Globus pallidus (tissue), 1 donor: ENCODE results near the gene CXCR4.
"Not testable (repeated sequence)": the region's sequence is repeated elsewhere in the genome, so short reads cannot be mapped to it uniquely, and the experiment has no call there.

ENCODE experiments used
- DNase-seq: peaks from one replicate; pipeline ENCODE4 v3.0.0-alpha.2; 2015; ENCODE audit warnings: low spot score

CXCR4 gene

GRCh38 chr2:136115183-136115761 is 2.7 kb downstream of the CXCR4 start:
- DNase-seq, result no peak

GRCh38 chr2:136114382-136114781 is 3.6 kb downstream of the CXCR4 start:
- no peak for DNase-seq

GRCh38 chr2:136113209-136113971 is 4.6 kb downstream of the CXCR4 start:
- no peak for DNase-seq

DNA sequence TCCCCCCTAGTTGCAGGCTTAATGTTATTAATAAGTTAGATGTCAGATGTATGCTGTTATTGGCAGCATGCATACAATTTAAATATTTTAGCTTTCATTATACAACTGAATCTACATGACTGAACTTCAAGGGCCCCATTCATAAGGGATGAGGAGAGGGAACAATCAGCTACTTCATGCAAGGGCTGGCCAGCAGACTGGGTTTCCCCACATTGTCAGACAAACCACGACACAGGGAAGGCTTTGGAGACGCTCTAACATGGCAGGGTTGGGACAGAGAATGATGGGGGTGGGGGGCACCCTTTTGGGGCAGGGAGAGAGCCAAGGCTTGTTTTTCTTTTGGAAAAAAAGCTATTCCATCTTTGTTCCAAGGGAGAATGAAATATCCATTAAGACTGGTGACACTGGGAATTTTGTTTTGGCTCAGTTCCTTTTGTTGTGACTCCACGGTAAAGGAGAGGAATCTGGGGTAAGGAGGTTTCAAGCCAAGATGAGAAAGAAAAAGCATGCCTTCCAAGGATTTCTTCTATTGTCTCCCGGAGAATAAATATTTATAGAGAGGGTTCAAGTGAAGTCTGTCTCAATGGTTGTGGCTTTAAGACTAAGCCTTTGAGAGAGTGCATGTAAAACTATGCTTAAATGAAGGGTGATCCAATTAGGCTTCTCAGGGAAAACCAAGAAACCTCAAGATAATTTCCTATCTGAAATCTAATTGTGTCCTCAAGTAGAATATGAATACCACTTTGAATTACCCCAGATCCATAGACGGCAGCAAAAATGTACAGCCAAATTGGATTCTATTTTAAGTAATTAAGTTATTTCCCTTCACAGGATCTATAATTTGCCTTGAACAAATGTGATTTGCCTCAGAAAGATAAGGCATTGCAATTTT is 5.4 kb downstream of the CXCR4 start:
- peak; percentile 89 for DNase-seq

DNA sequence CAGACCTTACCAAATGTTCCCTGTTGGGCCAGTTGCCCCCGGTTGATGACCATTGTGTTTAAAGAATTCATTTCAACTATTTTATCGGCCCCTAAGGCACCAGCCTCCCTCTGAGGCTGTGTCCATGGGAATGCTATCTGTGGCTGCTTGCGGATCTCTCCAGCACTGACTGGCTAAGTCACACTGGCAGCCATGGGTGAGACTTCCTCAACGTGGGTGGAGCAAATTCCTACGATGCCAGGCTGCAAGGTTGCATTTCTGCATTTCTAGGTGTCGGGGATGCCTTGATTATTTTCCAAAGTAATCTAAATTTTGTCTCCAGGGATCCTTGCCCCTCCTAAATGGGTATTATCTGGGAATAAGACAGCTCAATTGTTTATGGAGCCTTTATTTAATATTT is 6.2 kb downstream of the CXCR4 start:
- no peak for DNase-seq

- DNase-seq, result no peak
Observed at GRCh38 chr2:136110526-136110925, 7.4 kb downstream of the CXCR4 start.

- no peak for DNase-seq
Observed at GRCh38 chr2:136108463-136108862, 9.5 kb downstream of the CXCR4 start.

DNA sequence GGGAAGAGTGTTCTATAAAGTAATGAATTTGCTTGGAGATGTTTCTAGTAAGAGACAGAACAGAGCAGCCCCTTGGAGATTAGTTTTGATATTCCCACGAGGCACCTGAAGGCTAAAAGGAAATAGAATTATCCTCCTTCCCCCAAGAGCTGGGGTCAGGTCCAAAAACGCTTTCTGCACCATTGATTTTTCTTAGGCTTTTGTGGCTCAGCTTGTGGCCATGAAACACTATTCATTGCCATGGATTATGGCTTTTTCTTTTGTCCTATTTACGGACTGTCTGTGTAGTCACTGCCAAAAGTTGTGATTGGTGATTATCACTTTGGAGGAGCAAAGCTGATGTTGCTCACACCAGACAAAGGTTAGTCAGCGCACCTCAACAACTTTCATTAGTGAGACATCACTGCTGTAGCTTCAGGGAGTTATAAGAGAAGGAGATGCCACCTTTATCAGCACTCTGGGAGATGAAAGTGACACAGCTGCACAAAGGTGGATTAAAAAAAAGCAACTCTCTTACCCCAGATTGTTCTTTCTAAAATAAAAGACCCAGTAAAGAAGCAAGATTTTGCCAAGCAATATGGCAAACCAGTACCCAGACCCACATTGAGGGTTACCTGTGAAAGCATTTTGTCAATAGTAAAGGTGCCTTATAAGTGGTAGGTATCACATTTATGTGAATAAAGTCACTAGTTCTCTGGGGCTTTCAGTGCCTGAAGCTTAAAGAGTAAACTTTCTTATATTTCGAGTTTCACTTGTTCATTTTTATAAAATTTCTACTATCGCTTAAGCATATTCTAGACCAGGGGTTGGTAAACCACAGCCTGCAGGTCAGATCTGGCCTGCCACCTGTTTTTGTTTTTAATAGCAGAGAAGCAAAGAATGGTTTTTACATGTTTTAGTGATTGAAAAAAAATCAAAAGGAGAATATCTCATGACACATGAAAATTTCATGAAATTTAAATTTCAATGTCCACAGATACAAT is 10.6 kb downstream of the CXCR4 start:
- no peak for DNase-seq

DNA sequence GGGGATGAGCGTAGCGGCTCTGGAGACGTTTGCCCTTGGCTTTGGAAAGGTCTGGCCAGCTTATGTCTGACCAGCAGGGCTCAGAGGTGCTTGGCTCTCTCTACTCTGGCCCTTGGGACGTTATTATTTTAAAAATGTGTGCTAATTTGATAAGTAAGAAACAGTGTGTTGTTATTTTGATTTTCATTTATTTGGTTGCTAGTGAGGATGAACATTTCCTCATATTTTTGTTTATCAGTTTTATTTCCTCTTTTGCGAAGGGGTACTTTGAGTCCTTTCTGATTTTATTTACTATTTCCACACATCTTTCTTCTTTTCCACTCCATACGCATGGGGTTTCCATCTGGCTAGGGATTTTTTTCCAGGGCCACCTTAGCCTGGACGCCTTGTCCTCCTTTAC is 11.4 kb downstream of the CXCR4 start:
- DNase-seq, result no peak

DNA sequence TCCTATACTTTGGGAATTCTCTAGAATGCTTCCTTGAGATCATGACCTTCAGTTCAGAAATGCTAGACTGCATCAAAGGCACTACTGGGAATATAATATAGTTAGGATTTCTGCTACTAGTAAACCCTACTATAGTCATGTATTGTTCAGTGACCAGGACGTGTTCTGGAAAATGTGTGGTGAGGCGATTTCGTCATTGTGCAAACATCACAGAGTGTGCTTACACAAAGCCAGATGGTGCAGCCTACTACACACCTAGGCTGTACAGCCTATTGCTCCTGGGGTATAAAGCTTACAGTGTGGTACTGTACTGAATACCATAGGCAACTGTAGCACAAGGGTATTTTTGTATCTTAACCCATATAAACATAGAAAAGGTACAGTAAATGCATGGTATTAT is 13.0 kb downstream of the CXCR4 start:
- no peak for DNase-seq

- DNase-seq, result no peak
Observed at GRCh38 chr2:136101042-136101441, 16.9 kb downstream of the CXCR4 start.

GRCh38 chr2:136098441-136098840 is 19.5 kb downstream of the CXCR4 start:
- no peak for DNase-seq

- no peak for DNase-seq
Observed at GRCh38 chr2:136093583-136093982, 24.4 kb downstream of the CXCR4 start.

DNA sequence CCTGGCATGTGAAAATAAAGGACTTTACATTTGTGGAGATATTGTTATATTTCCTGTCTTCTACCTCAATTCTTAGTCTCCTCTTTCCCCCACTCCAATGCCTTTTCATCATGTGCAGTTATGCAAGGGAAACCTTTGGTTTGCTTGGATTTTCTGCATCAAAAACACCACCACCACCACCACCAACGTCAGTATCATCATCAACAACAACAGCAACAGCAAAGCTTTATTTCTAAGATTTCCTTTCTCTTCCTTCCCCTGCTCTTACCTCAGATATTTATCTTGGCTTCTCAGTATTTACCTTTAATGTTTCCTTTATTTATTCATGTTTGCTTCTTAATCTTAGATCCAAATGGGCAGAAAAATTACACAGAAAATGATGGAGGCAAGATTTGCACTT is 26.1 kb downstream of the CXCR4 start:
- no peak for DNase-seq

DNA sequence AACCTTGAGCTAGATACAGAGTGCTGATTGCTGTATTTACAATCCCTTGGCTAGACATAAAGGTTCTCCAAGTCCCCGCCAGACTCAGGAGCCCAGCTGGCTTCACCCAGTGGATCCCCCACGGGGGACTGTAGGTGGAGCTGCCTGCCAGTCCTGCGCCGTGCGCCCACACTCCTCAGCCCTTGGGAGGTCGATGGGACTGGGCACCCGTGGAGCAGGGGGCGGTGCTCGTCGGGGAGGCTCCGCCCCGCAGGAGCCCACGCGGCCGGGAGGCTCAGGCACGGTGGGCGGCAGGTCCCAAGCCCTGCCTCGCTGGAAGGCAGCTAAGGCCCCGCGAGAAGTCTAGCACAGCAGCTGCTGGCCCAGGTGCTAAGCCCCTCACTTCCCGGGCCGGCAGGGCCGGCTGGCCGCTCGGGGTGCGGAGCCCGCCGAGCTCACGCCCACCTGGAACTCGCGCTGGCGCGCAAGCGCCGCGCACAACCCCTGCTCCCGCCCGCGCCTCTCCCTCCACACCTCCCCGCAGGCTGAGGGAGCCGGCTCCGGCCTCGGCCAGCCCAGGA is 30.0 kb downstream of the CXCR4 start:
- not testable (repeated sequence) for DNase-seq

GRCh38 chr2:136086253-136087016 is 31.5 kb downstream of the CXCR4 start:
- no peak for DNase-seq

DNA sequence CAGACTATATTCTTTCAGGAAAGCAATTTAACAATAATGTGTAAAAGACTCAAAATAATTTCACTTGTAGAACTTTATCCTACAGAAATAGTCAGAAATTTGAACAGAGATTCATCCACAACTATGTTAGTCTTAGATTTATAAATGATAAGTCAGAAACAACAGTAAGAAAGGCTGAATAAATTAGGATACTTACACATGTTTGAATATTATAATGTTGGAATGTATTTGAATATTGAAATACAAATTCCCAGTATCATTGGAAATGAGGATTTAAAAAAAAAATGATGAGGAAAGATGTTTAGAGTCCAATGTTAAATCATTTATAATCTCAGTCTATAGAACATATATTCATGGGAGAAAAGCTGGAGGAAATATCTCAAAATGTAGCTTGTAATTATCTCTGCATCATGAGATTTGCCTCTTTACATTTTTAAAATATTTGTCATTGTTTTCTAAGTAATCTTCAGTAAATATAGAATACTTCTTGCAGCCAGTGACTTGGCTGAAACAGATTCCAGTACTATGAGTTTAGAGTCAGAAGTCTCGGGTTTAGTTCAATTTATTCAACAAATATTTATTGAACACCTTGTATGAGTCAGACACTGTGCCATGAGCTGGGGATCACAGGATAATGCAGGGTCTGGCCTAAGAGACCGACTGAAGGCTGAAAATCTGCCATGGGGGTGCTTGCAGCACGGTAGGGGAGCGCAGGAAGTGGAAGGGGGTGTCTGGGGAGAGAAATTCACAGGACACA is 32.3 kb downstream of the CXCR4 start:
- DNase-seq, result no peak

DNA sequence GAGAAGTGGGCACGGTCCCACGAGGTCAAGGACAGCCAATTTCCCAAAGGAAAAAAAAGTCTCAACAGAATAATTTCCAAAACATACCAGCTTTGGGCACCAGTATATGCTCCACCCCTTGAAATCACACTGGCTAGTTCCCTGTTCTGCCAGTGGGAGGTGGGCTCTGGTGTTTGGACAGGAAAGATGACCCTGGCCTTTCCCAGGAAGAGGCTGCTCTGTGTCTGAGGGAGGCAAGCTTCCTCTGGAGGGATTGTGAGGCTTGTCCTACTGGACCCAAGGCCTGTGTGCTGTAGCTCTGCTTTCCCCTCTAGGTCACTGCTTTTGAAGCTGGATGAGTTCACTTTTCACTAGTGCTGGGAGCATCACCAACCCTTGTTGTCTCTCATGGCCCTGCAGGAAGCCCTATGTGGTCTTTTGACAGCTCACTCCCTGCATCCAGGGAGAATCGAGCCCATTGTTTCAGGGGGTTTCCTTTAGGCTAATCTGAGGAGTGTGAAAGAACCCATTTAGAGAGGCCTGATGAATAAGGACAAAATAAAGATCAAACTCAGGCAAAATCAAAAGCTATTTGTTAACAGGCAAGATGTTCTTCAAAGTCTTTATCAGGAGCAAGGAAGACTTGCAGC is 36.3 kb downstream of the CXCR4 start:
- no peak for DNase-seq

DNA sequence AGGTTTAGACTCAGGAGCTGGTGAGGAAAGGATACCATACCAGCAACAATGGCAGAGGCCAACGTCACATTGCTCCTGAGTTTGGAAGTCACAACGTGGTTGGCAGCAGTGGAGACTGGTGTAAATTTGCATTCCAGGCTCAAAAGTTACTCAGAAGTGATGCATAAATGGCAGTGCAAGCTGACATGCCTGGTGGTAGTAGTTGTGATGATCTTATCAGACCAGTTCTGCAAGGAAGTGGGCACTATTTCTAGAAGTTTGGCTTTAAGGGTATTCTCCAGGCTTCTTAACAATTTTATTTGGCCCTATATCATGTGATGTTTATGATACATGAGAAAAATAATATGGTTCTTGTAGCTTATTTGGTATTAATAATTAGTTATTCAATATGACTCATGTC is 37.8 kb downstream of the CXCR4 start:
- no peak for DNase-seq
